BE2C (cell line): ENCODE measurements around the gene ATP13A3.

Experiments used
- DNase-seq: peaks from one replicate; pipeline ENCODE4 v3.0.0-alpha.2; 2020
- H3K27me3 ChIP-seq: fragments of 250-450 bp; sonication (Bioruptor Pico); 2 replicates; pipeline ENCODE4 v1.5.1; 2020; ENCODE audit warnings: mild to moderate bottlenecking
- H3K36me3 ChIP-seq: fragments of 250-450 bp; sonication (Bioruptor Pico); 2 replicates; pipeline ENCODE4 v1.5.1; 2020; ENCODE audit warnings: mild to moderate bottlenecking
- H3K4me1 ChIP-seq: fragments of 250-450 bp; sonication (Bioruptor Pico); 2 replicates; pipeline ENCODE4 v1.5.1; 2020
- H3K4me3 ChIP-seq: 2 replicates; pipeline ENCODE4 v1.5.1; 2011; ENCODE audit warnings: low read depth, low read length
- H3K9me3 ChIP-seq: fragments of 250-450 bp; sonication (Bioruptor Pico); 2 replicates; pipeline ENCODE4 v1.5.1; 2020
- TF ChIP-seq, protein P1 (sequence below): IDR thresholded peaks from 2 replicates; pipeline ENCODE4 v1.5.1; 2012; ENCODE audit warnings: mild to moderate bottlenecking, low read depth, low read length

The ATP13A3 gene

DNA sequence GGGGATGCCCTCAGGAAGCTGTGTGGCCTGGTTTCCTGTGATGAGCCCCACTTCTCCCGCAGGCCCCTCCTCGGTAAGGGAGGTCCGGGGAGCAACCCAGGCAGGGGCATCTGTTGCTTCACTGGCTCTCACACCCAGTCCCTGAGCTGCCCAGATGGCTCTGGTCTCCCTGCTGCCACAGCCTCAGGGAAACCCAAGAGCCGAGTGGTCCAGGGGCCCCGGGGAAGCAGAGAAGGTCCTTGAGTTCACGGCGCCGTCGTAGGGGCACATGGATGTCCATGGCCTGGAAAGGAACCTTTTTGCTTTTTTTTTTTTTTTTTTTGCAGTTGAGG is 103.9 kb downstream of the ATP13A3 start:
- H3K27me3 ChIP-seq = no peaks in the 10 kb centered on the region
- no peak overlapping the region for H3K4me3 ChIP-seq
- TF ChIP-seq, protein P1, sequence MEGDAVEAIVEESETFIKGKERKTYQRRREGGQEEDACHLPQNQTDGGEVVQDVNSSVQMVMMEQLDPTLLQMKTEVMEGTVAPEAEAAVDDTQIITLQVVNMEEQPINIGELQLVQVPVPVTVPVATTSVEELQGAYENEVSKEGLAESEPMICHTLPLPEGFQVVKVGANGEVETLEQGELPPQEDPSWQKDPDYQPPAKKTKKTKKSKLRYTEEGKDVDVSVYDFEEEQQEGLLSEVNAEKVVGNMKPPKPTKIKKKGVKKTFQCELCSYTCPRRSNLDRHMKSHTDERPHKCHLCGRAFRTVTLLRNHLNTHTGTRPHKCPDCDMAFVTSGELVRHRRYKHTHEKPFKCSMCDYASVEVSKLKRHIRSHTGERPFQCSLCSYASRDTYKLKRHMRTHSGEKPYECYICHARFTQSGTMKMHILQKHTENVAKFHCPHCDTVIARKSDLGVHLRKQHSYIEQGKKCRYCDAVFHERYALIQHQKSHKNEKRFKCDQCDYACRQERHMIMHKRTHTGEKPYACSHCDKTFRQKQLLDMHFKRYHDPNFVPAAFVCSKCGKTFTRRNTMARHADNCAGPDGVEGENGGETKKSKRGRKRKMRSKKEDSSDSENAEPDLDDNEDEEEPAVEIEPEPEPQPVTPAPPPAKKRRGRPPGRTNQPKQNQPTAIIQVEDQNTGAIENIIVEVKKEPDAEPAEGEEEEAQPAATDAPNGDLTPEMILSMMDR = no peak
- H3K9me3 ChIP-seq = no peaks in the 10 kb centered on the region
- 0 out of 2 replicates have a peak, but pooled peaks cover 4% of the 10 kb centered on the region for H3K4me1 ChIP-seq
- DNase-seq = no peak
- H3K36me3 ChIP-seq = no peaks in the 10 kb centered on the region

DNA sequence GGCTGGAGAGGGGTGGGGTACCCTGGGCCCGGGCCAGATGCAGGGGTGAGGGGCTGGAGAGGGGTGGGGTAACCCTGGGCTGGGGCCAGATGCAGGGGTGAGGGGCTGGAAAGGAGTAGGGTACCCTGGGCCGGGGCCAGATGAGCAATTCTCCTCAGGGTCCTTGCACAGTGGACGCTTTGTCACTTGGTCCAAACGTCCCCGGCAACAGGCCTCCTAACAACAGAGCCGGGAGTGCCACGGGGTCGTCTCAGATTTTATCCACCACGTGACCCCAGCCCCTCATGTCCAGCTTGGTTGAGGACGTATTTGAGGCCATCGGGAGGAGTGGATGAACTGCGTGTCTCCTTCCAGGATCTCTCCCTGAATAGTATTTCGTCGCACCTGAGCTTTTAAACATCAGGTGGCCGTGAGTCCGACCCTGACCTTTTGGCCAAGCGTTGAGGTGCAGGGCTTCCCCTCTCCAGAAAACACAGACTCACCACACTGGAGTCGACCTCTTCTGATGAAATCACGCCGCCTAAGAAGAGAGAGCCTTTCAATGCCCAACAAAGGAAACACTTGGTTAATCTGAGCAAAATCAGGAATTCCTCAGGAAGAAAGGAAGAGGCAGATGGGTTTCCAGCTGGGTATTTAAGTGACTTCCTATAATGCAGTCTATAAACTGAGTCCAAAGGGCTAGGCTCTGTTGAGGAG is 104.5 kb downstream of the ATP13A3 start:
- 0 out of 2 replicates have a peak, but pooled peaks cover 4% of the 10 kb centered on the region for H3K4me1 ChIP-seq
- no peaks in the 10 kb centered on the region for H3K36me3 ChIP-seq
- no peaks in the 10 kb centered on the region for H3K9me3 ChIP-seq
- H3K4me3 ChIP-seq = no peak overlapping the region
- TF ChIP-seq, protein P1 = no peak
- H3K27me3 ChIP-seq = no peaks in the 10 kb centered on the region
- no peak for DNase-seq

DNA sequence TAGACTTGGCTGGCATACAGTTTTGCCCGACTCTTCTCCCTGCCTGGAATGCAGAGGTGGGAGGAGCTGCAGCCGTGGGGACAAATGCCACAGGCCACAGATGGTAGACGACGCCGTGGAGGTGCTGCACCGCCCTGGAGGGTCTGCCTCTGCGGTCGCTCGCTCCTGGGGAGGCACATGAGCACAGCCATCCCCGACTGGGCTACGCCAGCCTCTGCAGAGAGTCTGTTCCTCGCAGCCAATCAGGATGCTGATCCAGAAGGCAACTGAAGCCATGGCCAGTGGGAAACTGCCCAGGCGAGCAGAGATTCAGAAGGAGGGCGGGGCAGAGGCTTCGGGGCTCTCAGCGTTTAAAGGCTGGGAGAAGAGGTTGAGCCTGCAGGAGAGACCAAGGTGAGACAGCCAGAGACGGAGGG is 105.3 kb downstream of the ATP13A3 start:
- Histone ChIP-seq H3K4me3 (peak overlapping the region; percentile 61), H3K9me3 (no peaks in the 10 kb centered on the region), H3K36me3 (no peaks in the 10 kb centered on the region), H3K27me3 (no peaks in the 10 kb centered on the region), H3K4me1 (0 out of 2 replicates have a peak, but pooled peaks cover 4% of the 10 kb centered on the region)
- TF ChIP-seq, protein P1 = no peak
- peak; percentile 73 for DNase-seq

DNA sequence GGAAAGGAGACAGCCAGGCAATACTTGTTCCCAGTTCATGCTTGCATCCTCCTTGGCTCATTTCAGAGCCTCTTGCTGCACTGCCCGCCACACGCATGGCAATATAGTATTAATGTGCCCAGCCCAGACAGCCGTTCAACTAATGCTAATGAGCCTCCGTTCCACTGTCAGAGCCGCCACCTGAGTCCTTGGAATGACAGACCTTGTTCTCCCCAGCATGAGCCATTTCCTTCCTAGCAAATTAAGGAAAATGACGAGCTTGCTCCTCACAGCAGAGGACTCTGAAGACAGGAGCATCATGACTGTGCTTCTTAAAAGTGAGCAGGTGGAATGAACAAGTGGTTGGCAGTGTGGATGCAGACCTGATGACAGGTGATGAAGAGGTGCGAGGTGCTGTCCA is 106.5 kb downstream of the ATP13A3 start:
- DNase-seq = no peak
- H3K9me3 ChIP-seq = no peaks in the 10 kb centered on the region
- no peaks in the 10 kb centered on the region for H3K36me3 ChIP-seq
- TF ChIP-seq, protein P1 = no peak
- 0 out of 2 replicates have a peak, but pooled peaks cover 4% of the 10 kb centered on the region for H3K4me1 ChIP-seq
- H3K4me3 ChIP-seq = no peak overlapping the region
- H3K27me3 ChIP-seq = no peaks in the 10 kb centered on the region

DNA sequence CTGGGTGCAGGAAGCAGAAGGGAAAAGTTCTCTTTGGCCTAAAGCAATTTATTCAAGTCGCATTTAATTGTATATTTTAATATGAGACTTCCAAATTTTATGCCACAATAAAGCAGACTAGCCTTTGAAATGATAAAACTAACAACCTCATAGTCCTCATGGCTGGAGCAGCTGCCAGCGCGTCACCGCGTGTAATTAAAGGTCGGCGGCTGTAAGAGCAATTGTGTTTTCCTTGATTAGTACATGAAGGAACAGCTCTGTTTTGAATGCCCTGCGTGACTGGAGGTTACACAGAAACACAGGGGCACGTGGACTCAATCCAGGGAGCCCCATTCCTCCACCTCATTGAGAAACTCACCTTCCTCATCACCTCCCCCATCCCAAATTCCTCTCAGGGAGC is 107.2 kb downstream of the ATP13A3 start:
- H3K27me3 ChIP-seq = no peaks in the 10 kb centered on the region
- TF ChIP-seq, protein P1 = no peak
- H3K9me3 ChIP-seq = no peaks in the 10 kb centered on the region
- no peaks in the 10 kb centered on the region for H3K36me3 ChIP-seq
- no peak overlapping the region for H3K4me3 ChIP-seq
- DNase-seq = no peak
- H3K4me1 ChIP-seq = 0 out of 2 replicates have a peak, but pooled peaks cover 4% of the 10 kb centered on the region

DNA sequence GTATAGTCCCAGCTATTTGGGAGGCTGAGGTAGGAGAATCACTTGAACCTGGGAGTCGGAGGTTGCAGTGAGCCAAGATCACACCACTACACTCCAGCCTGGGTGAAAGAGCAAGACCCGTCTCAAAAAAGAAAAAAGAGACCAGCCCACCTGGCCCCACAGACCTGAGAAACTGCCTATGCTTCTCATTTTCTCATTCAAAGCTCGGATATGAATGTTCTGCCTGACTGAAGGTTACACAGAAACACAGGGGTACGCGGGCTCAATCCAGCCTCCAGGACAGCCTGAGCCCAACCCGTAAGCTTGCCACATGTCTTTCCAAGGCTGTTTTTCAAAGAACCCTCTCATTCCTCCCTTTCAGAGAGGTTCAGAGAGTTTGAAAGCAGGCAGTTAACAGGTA is 107.6 kb downstream of the ATP13A3 start:
- H3K4me1 ChIP-seq = 0 out of 2 replicates have a peak, but pooled peaks cover 4% of the 10 kb centered on the region
- TF ChIP-seq, protein P1 = no peak
- no peaks in the 10 kb centered on the region for H3K9me3 ChIP-seq
- no peak for DNase-seq
- H3K27me3 ChIP-seq = no peaks in the 10 kb centered on the region
- H3K36me3 ChIP-seq = no peaks in the 10 kb centered on the region
- no peak overlapping the region for H3K4me3 ChIP-seq
